NCI-H2196 treated with DMSO at 0.1 percent for 48 hours (cell line): Measurements from ENCODE around the gene ACP4.
"Not testable (repeated sequence)": the region's sequence is repeated elsewhere in the genome, so short reads cannot be mapped to it uniquely, and the experiment has no call there.

Experiments
- DNase-seq: peaks from one replicate; lab custom pipeline; 2025; ENCODE audit not compliant: unreplicated experiment; lab: John Stamatoyannopoulos, UW

Gene ACP4

DNA sequence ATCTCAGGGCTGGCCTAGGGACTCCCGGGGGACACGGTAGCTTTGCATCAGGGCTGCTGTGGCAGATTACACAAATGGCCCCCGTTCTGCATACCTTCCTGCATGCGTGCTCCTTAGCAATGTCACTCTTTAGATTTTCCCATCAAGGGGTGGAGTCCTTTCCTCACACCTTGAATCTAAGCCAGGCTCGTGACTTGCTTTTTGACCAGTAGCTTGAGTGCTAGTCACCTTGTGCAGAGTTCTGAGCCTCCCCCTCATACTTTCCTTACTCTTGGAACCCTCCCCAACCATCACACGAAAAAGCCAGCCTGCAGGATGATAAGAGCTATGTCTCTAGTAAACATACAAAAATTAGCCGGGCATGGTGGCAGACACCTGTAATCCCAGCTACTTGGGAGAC lies 16.8 kb upstream of the ACP4 start:
- DNase-seq, result not testable (repeated sequence)

- DNase-seq, result no peak
These were observed 14.1 kb upstream of the ACP4 start for GRCh38 chr19:50776131-50776530.

- no peak for DNase-seq
These were observed 13.0 kb upstream of the ACP4 start for GRCh38 chr19:50777261-50777660.

DNA sequence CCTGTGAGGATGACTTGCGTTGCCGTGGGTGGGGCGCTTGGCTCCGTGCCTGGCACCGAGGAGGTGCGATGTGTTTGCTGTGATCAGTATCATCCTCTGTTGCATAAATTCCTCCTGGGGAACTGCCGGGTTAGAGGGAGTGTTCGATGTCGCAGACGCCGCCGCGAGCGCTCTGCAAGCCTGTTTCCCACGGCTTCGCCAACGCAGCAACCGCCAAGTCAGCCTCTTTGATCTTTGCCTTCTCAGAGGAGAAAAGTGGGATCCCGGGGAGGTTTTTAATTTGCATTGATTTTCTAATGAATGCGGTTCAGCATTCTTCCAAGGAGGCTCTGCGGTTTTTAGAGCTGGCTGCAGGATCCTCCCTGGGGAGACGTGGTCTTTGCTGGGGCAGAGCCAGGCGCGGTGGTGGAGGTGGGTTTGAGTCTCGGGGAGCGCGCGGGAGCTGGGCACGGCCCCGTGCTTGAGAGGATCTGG lies 12.3 kb upstream of the ACP4 start:
- DNase-seq, result no peak

- no peak for DNase-seq
These were observed 11.2 kb upstream of the ACP4 start for GRCh38 chr19:50778906-50779430.

DNA sequence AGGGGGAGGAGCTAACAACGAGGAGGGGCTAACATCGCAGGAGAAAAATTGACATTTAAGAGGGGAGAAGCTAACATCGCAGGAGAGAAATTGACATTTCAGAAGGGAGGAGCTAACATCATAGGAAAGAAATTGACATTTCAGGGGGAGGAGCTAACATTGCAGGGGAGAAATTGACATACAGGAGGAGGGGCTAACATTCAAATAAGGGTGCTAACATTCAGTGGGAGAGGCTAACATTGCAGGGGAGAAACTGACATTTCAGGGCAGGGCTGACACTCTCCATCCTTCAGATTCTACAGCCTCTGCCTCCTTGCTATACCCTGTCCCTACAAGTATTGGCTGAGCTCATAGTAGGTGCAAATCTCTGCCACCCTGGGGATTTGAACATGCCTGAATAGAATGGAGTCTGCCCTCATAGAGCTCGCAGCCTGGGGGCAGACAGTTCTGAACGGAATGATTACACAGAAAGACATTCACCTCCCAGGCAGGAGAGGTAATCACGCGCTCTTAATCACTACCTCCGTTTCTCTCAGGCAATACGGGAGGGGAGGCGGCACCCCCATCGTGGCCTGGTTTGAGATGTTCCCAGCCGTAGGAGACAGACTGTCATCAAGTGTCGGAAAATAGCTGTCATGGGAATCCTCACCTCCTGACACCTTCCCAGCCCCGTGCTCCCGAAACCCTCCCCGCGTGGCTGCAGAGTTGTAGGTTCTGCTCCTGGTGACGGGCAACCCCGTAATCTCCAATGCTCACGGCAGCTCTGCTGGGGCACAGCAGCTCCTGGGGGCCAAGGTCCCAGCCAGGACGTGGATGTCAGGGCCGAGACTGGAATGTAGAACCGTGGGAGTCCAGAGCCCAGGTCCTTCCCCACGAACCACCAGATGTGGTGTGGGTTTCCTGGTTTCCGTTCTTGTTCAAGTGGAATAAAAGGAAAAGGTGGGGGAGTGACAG lies 10.4 kb upstream of the ACP4 start:
- DNase-seq, result no peak

DNA sequence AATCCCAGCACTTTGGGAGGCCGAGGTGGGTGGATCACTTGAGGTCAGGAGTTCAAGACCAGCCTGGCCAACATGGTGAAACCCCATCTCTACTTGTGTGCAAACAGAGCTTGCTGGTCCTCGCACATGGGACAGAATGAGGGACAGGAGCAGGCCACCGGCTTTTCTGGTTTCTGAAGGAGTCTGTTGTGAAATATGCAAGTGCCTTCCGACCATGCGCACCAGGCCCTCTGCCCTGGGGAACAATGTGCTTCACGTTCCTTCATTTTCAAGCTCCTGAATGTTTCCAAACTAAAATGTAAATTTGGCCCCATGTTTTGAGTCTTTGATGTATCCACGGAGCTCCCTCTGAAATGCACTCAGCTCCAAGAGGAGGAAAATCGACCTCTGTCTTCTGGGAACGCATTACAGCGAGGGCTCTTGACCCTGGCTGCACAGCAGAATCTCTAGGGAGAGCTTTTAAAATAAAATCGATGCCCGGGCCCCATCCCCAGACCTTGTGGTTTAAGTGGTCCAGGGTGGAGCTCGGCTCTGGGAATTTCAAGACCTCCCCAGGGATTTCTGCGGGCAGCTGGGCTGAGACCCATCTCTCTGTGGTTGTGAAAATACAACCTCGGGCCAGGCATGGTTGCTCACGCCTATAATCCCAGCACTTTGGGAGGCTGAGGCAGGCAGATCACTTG lies 9.3 kb upstream of the ACP4 start:
- no peak for DNase-seq

GRCh38 chr19:50783848-50784152 lies 6.4 kb upstream of the ACP4 start:
- not testable (repeated sequence) for DNase-seq

DNA sequence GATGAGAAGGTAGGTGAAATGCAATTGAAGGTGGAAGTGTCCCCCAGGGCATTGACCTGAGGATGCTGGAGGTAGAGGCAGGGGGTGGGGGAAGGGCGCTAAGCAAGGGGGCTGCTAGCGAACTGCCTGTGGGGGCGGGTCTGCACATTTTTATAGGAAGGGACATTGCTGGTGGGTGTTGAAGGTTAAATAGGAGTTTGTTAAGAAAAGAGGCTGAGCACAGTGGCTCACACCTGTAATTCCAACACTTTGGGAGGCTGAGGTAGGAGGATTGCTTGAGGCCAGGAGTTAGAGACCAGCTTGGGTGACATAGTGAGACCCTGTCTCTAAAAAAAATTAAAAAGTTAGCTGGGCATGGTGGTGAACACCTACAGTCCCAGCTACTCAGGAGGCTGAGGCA lies 5.5 kb upstream of the ACP4 start:
- no peak for DNase-seq

DNA sequence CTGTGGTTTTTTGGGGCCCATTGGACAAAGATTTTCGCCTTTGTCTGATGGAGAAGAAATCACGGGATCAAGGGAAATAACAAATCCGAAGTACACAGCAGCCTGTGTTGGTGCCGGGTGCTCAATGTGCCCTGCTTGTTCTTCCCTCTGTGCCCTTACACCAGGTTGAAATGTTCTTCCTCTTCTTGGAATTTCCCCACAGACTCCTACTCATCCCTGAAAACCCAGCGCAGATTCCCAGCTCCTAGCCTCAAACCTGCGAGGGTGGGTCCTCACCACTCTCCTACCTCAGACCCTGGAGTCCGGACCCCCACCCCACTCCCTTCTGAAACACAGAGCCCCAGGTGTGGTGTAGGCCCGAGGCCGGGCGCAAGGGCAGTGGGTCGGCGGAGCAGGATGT lies 4.9 kb upstream of the ACP4 start:
- no peak for DNase-seq

DNA sequence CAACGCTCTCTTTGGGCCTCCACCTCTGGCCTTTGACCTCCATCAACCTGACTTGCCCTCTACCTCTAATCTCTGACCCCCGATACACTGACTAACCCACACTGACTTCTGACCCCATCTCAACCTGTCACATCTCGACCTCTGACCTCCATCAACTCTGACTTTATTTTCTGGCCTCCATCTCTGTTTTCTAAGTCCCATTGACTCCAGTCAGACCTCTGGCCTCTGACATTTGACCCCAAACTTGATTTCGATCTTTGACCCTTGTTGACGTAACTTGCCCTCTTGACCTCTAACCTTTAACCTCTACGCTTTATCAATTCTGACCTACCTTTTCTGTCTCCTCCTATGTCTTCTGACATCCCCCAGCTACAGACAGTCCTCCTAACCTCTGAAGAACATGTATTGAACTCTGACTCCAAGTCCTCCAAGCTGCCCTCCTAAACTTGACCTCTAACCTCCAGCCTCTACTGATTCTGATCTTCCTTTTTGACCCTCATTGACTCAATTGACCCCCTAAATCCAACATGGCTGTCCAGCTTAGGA lies 780 bp downstream of the ACP4 start:
- DNase-seq, result no peak

GRCh38 chr19:50791594-50792271 lies 1.5 kb downstream of the ACP4 start:
- DNase-seq, result no peak

DNA sequence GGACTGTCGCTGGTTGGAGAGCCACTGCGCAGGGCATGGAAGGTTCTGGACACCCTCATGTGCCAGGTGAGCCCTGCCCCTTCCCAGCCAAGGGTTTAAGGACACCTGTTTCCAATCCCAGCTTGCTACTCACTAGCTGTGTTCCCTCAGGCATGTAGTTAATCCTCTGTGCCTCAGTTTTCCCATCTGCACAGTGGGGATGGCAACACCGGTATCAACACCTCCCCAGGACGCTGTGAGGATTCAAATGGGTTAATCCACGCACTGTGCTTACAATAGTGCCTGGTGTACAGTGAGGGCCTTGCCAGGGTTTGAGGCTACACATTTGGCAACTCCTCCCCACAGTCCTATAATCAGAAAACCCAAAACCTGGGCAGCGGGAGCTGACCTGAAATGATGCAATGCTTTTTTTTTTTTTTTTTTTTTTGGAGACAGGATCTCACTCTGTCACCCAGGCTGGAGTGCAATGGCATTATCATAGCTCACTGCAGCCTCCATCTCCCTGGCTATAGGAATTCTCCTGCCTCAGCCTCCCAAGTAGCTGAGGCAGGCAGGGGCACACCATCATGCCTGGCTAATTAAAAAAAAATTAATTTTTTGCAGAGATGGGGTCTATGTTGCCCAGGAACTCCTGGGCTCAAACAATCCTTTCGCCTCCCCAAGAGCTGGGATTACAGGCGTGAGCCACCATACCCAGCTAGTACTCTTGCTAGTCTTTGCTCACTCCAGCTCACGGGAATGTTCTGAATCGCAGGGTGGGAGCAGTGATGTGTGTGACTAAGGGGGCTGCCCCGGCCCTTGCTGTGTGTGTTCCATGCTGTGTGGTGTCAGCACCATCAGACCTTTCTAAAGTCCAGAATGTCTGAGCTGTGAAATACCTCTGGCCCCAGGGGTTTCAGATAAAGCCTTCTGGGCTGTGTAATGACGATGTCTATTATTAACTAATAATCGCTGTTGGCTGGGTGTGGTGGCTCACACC lies 2.3 kb downstream of the ACP4 start:
- no peak for DNase-seq

- no peak for DNase-seq
These were observed 3.4 kb downstream of the ACP4 start for GRCh38 chr19:50793558-50794065.

- no peak for DNase-seq
These were observed 4.1 kb downstream of the ACP4 start for GRCh38 chr19:50794074-50794875.

GRCh38 chr19:50794876-50795663 lies 4.9 kb downstream of the ACP4 start:
- no peak for DNase-seq

- no peak for DNase-seq
These were observed 5.5 kb downstream of the ACP4 start for GRCh38 chr19:50795664-50796073.

DNA sequence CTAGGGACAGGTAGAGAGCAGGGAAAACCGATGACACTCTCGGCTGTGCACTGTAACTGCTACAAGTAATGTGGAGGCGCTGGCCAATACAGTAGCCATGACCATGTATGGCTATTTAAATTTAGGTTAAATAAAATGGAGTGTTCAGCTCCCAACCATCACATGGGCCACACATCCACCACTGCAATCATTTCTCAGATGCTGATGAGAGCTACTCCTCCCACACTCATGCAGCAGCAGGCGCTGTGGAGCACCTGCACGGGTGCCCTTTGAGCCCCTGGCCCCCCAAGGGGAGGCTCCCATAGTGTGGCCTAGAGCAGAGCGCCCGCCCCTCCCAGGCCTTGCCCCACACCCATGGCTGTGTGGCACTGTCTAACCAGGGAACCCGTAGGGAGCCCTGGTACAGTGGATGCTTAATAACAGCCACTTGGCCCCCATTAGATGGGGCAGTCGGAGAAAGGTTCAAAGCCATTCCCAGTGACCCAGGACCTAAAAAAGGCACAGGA lies 6.0 kb downstream of the ACP4 start:
- no peak for DNase-seq
